Myocyte (in vitro differentiated cells): ENCODE data around the gene DSCAML1. TPM values are rescaled to one million over a fixed set of nuclear protein-coding genes. Genes with fewer than 3 reads are reported as not detected.
A peak's percentile ranks its signal among the peaks of the same experiment; 100 is the strongest.

Source experiments
- DNase-seq: peaks from one replicate; pipeline ENCODE4 v3.0.0-alpha.2; 2012; ENCODE audit warnings: low read depth
- total RNA-seq: library from RNA; depleted of rRNA; stranded (reverse); fragments of >200 nt; gene quantifications from 2 replicates; pipeline ENCODE4 v1.2.3, GENCODE V29; 2014

The DSCAML1 gene
- total RNA-seq, 1 donor from 2014 or later = not detected

DNA sequence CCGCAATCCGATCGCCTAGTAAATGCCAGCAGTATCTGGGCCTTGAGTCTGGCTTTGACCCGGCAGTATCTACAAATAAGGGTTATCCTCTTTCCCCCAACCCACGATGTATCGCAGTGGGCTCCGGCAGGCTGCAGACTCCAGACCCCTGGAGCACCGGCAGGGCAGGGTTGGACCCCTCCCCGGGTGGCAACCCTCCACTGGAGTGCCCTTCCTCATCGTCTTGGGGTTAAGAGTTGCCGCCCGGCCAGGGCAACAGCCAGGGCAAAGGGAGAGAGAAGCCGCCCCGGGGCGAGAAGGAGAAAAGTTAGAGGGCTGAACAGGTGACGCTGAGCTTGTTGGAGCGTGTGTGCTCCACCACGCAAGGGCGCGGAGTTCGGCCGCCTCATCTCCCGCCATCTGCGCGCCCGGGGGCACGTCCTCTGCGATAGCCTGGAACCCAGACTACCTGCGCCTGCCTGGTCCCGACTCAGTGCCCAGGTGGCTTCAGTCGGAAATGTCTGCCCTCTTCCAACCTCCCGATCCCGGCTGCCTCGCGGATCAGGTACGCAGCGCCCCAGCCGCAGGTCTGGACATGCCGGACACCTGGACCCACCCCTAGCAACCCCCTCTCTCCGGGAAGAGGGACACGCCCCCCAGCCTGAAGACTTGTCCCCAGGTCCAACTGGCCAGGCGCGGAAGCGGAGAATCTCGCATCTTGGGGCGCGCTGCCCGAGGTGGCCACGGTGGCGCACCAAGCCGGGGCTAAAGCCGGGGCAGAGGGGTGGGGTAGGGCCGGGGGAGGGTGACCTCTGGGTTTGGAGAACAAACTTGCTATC lies 1.2 kb downstream of the DSCAML1 start:
- no peak for DNase-seq

DNA sequence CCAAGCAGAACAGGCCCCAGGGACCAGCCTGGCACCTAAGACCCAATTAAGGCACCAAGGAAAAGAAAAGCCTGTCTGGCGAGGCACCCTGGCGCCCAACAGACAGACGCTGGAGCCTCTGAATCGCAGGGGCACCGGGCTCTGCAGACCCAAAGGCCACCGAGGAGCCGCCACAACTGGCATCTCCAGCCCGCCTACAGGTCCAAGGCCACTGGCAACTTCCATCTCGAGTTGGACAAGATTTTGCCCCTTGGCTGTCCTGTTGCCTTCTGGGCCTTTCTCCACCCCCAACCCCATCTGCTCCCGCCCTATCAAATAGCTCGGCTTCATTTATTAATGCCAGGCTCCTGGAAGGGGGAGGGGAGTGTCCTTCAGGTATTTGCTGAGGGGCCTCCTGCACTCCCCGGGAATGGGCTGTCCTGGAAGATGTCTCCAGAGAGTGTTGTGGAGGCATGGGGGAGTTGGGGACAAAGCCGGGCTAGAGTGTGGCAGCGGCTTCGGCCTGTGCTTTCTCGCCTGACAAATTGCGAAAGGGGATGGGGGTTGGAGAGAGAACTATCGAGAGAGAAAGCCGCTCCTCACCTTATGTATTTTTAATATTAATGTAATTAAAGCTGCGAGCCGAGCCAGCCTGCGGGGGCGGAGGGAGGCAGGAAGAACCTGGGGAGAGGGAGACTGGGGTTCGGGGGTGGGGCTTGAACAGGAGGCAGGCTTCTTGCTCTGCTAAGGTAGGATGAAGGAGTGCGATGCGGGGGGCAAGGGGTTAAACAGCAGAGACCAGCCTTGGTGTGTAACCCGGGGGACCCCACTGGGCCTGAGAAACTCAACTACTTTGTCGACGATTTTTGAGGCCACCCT lies 2.0 kb downstream of the DSCAML1 start:
- DNase-seq = no peak

DNA sequence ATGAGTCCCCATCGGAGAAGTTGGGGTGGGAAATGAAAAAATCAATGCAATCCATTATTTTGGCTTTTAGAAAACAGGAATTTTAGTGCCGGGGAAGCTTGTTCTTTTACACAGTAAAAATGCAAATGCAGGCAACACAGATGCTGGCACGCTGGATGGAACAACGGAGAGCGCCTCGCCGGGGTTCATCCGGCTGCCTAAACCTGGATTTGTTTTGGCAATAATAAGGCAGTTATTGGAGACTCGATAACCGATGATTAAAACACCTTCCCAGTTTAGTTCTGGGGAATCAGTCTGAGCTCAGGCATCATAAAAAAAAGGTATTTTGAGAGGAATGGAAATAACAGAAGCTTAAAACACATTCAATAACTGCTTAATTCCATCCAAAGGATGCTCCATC lies 2.9 kb downstream of the DSCAML1 start:
- DNase-seq = no peak

DNA sequence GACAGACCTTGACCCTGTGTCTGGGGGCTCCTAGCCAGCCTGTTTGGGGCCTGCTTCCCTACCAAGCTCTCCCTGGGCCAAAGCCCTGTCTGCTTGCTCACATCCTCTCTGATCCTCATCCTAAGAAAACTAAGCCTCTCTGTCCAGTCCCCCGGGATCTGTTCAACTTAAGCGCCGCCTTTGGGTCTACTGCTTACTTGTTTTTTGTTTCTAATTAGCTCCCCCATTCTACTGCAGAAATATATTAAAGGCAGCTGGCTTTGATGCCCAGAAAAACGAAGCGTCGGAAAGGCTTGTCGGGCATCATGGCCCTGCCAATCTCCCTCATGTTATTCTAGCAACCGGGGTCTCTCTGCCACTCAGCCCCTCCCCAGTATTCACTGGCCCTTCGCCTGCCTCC lies 3.4 kb downstream of the DSCAML1 start:
- DNase-seq = no peak

DNA sequence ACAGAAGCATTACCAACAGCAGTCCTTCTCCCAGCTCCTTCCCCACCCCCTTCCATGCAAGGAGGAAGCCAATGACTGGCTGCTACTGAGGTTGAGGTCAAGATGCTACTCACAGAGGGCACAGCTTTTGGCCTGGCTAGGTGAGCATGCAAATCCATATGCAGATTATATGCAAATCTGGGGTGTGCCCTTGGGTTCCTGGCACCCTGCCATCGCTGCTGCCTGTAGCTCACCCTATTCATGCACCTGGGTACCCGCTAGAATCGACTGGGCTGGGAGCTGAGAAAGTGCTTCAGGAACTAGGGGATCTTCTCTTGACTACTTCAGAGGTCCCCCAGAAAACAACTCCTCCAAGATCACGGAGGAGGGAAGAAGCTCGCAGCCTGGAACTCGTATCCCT lies 4.0 kb downstream of the DSCAML1 start:
- no peak for DNase-seq

DNA sequence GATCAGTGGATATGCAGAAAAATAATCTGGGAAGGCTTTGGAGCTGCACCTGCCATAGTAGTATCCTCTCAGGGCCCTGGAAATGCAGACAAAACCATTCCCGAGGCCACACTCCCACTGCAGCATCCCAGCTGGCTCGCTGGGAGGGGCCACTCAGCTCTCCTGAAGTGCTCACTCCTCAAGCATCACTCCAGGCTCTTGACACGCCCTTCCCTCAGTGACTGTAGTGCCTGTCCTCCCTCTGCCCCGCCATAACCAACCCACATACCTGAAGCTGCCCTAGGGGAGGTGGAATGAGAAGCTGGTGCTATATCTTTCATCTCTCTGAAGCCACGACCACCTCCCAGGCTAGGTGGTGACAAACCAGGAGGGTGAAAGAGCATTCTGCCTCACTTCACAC lies 4.8 kb downstream of the DSCAML1 start:
- no peak for DNase-seq

DNA sequence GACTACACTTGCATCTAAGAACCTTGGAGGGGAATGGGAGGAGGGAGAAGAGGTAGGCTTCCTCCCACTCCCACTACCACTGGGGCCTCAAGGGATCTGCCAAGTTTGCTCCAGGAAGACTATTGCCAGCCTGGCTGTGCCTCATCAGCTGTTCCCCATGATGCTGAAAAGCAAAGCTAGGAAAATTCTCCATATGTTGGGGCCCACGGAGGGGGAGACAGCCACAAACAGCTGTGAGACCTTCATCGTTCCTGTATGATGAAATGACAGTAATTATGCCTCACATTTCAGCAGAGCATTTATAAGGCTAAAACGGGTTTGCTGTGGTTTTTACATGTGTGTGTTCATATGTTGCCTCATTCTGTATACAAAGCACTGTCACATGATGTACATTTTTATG lies 6.7 kb downstream of the DSCAML1 start:
- DNase-seq = no peak

DNA sequence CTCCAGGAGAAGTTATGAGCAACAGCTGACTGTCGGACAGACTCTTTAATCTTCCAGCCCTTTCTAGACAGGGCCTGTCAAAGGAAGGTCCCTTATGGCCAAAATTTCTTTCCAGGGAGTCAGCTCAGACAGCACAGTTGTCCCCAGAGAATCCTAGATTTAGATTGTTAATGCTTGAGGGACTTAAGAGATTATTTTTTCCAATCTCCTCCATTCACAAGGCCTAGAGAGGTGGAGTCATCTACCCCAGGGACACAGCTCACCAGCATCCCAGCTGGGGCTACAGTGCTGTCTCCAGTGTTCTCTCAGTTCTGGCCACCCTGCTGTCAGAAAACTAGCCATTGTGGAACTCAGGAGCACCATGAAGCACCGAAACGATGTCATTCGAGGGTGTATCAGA lies 7.8 kb downstream of the DSCAML1 start:
- no peak for DNase-seq

DNA sequence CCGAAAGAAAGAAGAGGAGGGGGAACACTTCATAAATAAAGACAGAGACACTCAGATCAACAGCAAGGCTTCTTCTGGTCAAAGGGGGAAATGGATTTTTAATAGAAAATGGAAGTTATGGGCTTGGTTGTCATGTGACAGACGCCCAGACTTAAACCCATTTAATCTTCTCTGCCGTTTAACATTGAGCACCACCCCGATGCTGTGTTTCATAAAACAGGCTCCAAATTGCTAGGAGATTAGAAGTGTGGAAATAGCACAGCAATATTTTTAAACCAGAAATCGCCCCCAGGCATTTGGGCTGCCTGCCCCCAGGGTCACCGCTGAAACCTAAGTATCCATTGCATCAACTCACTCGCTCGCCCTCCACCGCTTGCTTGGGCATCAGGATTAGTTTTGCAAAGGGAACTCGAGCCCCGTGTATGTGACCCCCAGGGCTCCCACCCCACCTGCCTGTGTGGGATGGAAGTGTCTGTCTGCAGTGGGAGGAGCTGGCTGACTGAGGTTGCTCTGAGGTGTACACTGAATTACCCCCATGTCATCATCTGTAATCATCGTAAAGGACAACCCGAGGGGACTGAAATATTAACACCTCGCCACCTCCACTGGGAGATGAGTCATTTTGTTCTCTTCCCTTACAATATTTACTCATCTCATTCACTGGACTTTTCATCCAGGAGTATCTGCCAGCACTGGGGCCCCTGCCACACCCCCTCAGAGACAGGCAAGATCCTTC lies 10.7 kb downstream of the DSCAML1 start:
- no peak for DNase-seq

DNA sequence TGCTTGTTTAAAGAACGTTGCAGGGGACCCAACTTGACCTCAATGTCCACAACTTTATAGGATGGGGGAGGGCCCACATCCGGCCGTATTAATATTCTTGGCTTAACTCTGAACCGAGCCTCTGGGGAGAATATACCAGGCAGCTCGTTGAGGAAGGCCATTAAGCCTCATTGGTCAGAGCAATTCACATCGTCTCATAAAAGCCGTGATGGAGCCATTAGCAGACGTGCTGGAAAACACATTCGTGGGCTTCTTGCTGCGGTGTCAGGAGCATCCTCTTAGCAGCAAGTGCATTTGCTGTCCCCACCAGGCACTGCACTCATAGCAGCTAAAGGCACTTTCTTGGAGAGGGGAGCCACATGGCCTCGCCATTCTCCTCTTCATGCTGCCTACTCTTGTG lies 14.9 kb downstream of the DSCAML1 start:
- no peak for DNase-seq

DNA sequence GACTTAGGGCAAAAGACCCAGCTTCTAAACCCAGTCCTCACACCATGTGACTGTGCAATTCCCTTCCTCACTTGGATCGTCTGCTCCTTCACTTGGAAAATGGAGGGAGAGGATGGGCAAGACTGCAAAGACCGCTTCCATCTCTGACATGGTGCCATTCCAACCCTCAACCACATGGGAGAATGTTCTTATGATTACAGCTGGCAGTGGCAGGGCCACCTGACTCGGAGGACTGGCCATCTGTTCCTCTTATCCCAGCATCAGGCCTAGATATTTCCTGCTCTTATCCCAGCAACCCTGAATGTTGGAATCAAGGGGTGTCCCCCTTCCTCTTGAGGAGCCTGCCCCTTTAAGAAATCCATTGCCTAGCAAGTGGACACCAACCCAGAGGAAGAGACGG lies 15.4 kb downstream of the DSCAML1 start:
- DNase-seq = no peak

DNA sequence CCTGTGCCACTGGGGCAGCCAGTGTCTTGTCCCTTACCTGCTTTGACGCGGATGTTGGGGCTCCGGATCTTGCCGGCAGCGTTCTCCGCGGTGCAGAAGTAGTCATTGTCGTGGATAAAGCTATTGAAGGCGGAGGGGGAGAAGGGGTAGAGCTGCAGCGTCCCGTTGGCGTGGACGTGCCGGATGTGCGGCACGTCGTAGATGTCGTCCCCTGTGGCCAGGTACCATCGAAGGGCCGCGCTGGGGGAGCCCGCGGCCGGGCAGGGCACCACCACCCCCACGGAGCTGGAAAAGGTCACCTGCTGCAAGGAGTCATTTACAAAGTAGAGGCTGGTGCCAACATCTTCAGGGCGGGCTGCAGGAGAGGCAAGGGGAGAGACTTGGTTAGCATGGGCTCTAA lies 16.6 kb downstream of the DSCAML1 start:
- DNase-seq = no peak

DNA sequence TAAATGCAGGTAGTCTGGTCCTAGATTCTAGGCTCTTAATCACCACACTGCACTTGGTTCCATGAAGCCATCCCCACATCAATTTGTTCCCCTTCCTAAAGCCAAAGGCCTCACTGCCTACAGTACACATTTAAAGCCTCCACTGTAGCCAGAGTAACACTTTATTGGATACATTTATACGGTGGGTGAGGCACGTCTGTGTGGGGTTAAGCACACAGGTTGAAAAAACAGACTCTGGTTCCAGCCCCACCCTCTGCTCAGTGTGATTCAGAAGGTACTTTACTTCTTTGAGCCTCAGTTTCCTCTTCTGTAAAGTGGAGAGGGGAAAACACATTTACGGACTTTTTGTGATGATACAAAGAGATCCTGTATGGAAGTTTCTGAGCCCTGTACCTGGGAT lies 22.5 kb downstream of the DSCAML1 start:
- no peak for DNase-seq

DNA sequence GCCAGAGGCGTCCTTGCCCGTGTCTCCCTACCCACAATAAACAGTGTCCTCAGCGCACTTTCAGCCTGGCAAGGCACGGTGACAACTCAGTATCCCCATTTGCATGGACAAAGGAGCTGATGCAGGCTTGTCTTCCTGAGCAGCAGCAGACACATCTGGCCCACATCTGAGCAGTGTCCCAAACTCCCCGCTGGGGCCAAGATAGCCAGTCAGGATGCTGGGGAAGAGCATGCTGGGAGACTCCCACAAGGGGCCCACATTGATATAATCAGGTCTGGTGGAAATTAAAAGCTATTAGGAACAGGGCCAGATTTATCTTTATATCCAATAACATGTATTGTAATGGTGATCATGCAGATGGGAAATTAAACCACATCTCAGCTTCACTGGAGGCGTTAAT lies 24.7 kb downstream of the DSCAML1 start:
- DNase-seq = no peak

DNA sequence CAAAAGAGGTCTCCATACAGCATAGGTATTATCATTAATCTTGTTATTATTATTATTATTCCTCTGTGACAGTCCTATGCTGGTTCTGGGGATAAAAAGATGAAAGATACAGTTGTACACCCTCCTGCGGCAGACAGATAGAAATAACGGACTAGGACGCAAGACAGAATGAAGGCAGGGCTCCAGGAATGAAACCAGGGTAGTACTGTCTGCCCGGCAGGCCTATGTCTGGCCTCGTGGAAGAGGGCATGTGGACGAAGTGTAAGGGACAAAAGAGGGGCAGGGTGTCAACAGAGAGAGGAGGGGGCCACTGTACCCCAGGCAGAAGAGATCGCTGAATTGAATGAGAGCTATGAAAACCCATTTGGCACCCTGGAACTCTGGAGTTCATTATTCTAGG lies 25.2 kb downstream of the DSCAML1 start:
- no peak for DNase-seq

DNA sequence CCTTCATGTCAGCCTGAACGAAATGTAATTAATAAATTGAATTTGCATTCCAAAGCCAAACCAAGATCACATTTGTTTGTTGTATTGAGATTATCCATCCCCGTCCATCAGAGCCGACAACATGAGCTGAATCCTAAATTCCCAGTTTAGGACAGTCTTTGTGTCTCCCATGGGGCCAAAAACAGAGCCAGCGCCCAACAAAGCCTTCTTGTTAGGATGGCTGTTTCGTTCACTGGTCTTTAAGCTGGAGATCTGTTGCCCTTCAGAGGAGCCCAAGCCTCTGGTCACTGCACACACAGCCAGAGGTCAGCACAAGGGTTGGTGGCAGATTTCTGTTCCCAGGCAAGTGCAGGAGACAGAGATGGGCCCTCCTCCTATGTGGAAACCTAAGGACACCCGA lies 25.8 kb downstream of the DSCAML1 start:
- DNase-seq = no peak

DNA sequence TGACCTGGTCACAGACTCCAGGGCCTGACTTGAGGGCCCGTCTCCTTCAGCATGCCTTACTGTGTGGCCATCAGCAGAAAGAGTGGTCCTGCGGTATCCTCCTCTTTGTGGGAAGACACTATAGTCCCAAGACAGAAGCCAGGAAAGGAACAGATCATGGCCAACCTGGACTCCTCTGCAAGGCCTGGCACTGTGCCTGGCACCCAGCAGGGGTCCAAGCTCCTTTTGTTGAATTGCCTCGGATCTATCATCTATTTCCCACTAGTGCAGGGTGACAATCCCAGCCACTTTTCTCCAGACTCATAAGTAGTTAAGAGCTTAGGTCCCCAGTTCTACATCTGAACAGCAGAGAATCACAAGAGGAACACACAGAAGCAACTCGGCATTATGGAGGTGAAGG lies 27.0 kb downstream of the DSCAML1 start:
- no peak for DNase-seq

DNA sequence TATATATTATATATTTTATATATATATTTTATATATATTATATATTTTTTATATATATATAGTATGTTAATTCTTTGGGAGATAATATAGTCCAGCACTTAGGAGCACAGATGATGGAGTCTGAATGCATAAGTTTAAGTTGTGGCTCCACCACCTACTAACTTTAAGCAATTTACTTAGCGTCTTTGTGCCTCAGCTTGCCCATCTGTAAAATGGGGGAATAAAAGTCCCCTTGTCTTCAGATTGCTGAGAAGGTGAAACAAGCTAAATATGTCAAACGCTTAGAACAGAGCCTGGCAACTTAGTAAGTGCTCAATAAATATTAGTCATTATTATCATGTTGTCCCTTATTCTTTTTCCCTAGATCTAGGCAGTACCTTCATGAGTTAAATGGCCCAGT lies 27.5 kb downstream of the DSCAML1 start:
- DNase-seq = peak; percentile 5

DNA sequence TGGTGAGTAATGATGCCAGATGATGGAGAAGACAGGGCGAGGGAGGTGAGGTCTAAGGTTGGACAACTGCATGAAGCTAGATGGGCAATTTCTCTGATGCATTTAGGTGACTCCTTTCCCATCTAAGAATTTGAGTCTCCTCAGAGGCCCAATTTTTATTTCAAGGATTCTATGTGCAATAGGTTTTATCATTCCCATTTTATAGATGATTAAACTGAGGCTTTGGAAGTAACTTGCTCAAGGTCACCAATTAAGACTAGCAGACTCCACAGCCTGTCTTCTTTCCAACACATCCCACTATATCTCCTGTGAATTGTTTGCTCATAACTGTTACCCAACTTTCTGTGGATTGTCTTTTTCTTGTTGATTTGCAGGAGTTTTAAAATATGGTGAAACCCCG lies 28.5 kb downstream of the DSCAML1 start:
- no peak for DNase-seq

DNA sequence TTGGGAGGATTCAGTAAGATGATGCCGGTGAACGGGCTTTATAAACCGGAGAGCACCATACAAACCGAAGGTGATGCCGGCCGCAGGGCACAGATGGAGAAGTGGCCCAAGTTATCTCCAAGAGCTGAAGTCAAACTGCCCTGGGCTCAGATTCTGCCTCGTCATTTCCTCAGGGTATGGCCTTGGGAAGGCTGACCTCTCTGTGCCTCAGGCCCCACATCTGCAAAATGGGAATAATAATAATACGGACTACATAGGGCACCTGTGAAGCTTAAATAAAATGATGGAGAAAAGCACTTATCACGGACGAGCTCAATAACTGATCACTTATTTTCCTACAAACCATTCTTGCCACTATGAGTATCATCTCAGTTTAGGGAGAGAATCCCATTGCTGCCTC lies 29.9 kb downstream of the DSCAML1 start:
- no peak for DNase-seq

DNA sequence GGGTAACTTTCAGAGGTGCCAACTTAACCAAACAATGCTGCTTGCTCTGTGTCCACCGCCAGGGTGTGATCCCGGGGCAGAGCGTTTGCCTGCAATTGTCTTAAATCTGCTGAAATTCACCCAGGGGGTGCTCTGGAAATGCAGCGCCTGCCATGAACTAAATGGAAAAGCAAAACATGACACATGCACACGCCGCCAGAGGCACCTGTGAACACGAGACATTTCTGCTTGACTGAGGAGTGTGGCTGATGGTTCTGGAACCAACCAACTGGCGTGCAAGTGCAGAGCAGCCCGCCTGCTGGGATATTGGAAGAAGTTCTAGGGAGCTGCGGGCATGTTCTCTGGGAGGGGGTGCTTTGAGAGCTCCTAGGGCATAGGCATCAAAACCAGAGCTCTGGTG lies 30.4 kb downstream of the DSCAML1 start:
- DNase-seq = no peak

DNA sequence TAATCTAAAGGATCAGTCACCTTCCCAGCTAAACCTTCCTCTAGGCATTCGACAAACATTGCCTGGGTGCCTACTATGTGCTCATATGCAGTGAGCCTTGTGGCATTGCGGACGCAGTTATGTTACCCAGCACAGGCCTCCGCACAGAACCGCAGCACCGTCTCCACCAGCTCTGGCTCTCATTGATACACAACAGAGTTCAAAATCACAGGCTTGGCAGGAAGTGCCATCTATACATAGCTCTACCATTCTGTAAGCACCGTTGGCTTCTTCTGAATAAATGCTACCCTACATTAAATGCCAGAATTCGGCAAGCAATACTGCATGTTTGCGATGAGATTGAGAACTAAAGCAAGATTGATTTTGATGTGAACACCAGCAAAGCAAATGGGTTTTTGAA lies 31.0 kb downstream of the DSCAML1 start:
- DNase-seq = no peak
